NK-92 (cell line): ENCODE results near the gene NEIL3.

ENCODE experiments used
- DNase-seq: peaks from one replicate; lab custom pipeline; 2025; ENCODE audit not compliant: unreplicated experiment; lab: John Stamatoyannopoulos, UW

Gene NEIL3

GRCh38 chr4:177369372-177369771 is 59.7 kb downstream of the NEIL3 start:
- DNase-seq = no peak

GRCh38 chr4:177371461-177371860 is 61.8 kb downstream of the NEIL3 start:
- no peak for DNase-seq

GRCh38 chr4:177374966-177375365 is 65.3 kb downstream of the NEIL3 start:
- DNase-seq = no peak

- no peak for DNase-seq
Observed at GRCh38 chr4:177375372-177375771, 65.7 kb downstream of the NEIL3 start.

- DNase-seq = no peak
Observed at GRCh38 chr4:177376024-177376423, 66.3 kb downstream of the NEIL3 start.

- no peak for DNase-seq
Observed at GRCh38 chr4:177380730-177381287, 71.1 kb downstream of the NEIL3 start.

- DNase-seq = no peak
Observed at GRCh38 chr4:177381762-177382310, 72.2 kb downstream of the NEIL3 start.

GRCh38 chr4:177384856-177385397 is 75.3 kb downstream of the NEIL3 start:
- no peak for DNase-seq

- DNase-seq = no peak
Observed at GRCh38 chr4:177385576-177386277, 76.1 kb downstream of the NEIL3 start.

GRCh38 chr4:177386278-177386815 is 76.7 kb downstream of the NEIL3 start:
- DNase-seq = no peak

GRCh38 chr4:177391287-177391686 is 81.6 kb downstream of the NEIL3 start:
- DNase-seq = no peak

- no peak for DNase-seq
Observed at GRCh38 chr4:177391953-177392352, 82.3 kb downstream of the NEIL3 start.

GRCh38 chr4:177393236-177393635 is 83.6 kb downstream of the NEIL3 start:
- DNase-seq = no peak

GRCh38 chr4:177396352-177396751 is 86.7 kb downstream of the NEIL3 start:
- no peak for DNase-seq

GRCh38 chr4:177400030-177400429 is 90.4 kb downstream of the NEIL3 start:
- DNase-seq = no peak

GRCh38 chr4:177401658-177402273 is 92.1 kb downstream of the NEIL3 start:
- DNase-seq = no peak

GRCh38 chr4:177403746-177404145 is 94.1 kb downstream of the NEIL3 start:
- no peak for DNase-seq

- no peak for DNase-seq
Observed at GRCh38 chr4:177404342-177404741, 94.7 kb downstream of the NEIL3 start.

GRCh38 chr4:177404986-177405385 is 95.3 kb downstream of the NEIL3 start:
- DNase-seq = no peak

- no peak for DNase-seq
Observed at GRCh38 chr4:177405508-177405907, 95.8 kb downstream of the NEIL3 start.

GRCh38 chr4:177408023-177408422 is 98.3 kb downstream of the NEIL3 start:
- no peak for DNase-seq

- no peak for DNase-seq
Observed at GRCh38 chr4:177410566-177410965, 100.9 kb downstream of the NEIL3 start.
